PFSK-1 (cell line): ENCODE results near the gene BMAL2.

Experiments used
- FOXP2 ChIP-seq: optimal IDR thresholded peaks from 2 replicates; pipeline ENCODE3; 2011; ENCODE audit warnings: borderline replicate concordance, control low read depth, inconsistent platforms; ENCODE audit not compliant: insufficient read depth; ENCODE audit errors: extremely low read length, extremely low read depth
- POLR2AphosphoS5 ChIP-seq: IDR thresholded peaks from 2 replicates; pipeline ENCODE4 v1.6.1; 2012; ENCODE audit warnings: low read depth, mild to moderate bottlenecking, control low read depth, low read length, moderate library complexity
- SIN3A ChIP-seq: IDR thresholded peaks from 2 replicates; pipeline ENCODE4 v1.6.1; 2012; ENCODE audit warnings: mild to moderate bottlenecking, low read length, moderate library complexity, borderline replicate concordance; ENCODE audit not compliant: insufficient read depth
- TAF1 ChIP-seq: IDR thresholded peaks from 2 replicates; pipeline ENCODE4 v1.6.1; 2012; ENCODE audit warnings: low read length, control low read depth, borderline replicate concordance; ENCODE audit not compliant: insufficient read depth
- TF ChIP-seq, protein P1 (sequence below), 2 experiments: IDR thresholded peaks; 2 replicates each; pipeline versions ENCODE4 v1.6.1 to v1.8.0; 2011 to 2012; ENCODE audit warnings: low read depth in 2 of 2, low read length in 2 of 2, control low read depth in 1 of 2, inconsistent platforms in 1 of 2, mild to moderate bottlenecking in 1 of 2, moderate library complexity in 1 of 2; ENCODE audit not compliant: insufficient read depth in 1 of 2

The BMAL2 gene

DNA sequence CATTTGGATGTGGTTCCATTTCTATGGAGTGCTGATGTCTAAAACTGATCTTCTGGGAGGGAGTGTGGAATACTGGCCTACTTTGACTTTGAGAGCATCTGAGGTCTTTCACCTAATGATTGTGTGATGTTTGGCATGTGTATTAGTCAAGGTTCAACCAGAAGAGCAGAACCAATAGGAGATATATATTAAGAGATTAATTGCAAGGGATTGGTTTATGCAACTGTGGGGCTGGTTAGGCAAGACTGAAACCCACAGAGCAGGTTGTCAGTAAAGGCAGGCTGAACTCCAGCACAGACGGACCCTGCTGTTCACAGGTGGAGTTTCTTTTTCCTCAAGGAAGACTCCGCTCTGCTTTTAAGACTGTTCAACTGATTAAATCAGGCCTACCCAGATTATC is 11.6 kb downstream of the BMAL2 start:
- TF ChIP-seq, protein P1, sequence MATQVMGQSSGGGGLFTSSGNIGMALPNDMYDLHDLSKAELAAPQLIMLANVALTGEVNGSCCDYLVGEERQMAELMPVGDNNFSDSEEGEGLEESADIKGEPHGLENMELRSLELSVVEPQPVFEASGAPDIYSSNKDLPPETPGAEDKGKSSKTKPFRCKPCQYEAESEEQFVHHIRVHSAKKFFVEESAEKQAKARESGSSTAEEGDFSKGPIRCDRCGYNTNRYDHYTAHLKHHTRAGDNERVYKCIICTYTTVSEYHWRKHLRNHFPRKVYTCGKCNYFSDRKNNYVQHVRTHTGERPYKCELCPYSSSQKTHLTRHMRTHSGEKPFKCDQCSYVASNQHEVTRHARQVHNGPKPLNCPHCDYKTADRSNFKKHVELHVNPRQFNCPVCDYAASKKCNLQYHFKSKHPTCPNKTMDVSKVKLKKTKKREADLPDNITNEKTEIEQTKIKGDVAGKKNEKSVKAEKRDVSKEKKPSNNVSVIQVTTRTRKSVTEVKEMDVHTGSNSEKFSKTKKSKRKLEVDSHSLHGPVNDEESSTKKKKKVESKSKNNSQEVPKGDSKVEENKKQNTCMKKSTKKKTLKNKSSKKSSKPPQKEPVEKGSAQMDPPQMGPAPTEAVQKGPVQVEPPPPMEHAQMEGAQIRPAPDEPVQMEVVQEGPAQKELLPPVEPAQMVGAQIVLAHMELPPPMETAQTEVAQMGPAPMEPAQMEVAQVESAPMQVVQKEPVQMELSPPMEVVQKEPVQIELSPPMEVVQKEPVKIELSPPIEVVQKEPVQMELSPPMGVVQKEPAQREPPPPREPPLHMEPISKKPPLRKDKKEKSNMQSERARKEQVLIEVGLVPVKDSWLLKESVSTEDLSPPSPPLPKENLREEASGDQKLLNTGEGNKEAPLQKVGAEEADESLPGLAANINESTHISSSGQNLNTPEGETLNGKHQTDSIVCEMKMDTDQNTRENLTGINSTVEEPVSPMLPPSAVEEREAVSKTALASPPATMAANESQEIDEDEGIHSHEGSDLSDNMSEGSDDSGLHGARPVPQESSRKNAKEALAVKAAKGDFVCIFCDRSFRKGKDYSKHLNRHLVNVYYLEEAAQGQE (IDR thresholded peaks at IDR 0.05; ENCODE audit: insufficient read depth in 1 of 2, low read depth in 2 of 2, low read length in 2 of 2), result no peak
- TF ChIP-seq TAF1, result no peak
- no peak for TF ChIP-seq FOXP2
- no peak for TF ChIP-seq POLR2AphosphoS5
- no peak for TF ChIP-seq SIN3A

DNA sequence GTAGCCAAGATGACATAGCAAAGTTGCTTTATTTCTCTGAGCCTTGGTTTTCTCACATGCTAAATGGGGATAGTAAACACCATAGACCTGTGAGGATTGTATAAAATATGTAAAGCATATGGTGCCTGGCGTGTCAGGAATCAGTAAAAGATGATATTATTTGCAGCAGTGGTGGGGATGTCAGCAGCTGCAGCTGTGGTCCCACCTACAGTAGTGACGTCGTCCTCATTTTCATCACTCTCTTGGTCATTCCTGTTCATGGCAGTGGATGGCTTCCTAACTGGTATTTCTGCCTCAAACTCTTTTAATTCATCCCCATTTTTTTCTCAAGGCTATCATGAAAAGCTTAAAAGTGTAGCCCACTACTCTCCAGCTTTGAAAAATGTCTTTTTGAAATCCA is 12.1 kb downstream of the BMAL2 start:
- TF ChIP-seq, protein P1 (IDR thresholded peaks at IDR 0.05; ENCODE audit: insufficient read depth in 1 of 2, low read depth in 2 of 2, low read length in 2 of 2), result no peak
- TF ChIP-seq TAF1 (no peak), SIN3A (no peak), POLR2AphosphoS5 (no peak), FOXP2 (no peak)

DNA sequence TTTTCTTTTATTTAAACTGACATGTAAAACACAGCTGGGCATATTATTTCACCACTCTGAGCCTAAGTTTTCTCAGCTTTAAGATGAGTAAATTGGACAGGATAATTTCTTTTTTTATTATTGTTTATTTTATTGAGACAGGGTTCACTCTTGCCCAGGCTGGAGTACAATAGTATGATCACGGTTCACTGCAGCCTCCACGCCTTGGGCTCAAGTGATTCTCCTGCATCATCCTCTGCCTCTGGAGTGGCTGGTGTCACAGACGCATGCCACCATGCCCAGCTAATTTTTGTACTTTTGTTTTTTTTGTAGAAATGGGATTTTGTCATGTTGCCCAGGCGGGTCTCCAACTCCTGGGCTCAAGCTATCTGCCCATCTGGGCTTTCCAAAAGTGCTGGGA is 12.7 kb downstream of the BMAL2 start:
- TF ChIP-seq TAF1 (no peak), FOXP2 (no peak), POLR2AphosphoS5 (no peak), SIN3A (no peak)
- TF ChIP-seq, protein P1 (IDR thresholded peaks at IDR 0.05; ENCODE audit: insufficient read depth in 1 of 2, low read depth in 2 of 2, low read length in 2 of 2), result no peak

DNA sequence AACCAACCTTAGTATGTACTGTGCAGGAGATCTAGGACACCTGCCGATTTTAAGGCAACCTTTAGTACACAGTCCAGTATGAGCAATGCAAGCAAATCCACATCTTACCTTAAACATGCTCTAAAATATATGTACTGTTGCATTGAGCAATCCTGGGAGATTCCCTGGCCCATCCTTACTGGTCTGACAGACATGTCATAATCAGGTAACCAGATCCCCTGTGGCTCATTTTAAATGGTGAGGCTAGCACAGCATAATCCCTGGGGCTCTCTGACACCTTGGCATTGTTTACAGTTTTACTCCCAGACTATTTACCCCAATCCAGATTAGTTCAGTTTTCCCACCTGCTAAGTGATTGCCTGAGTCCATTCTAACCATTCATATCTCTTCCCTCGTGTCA is 15.1 kb downstream of the BMAL2 start:
- TF ChIP-seq, protein P1 (IDR thresholded peaks at IDR 0.05; ENCODE audit: insufficient read depth in 1 of 2, low read depth in 2 of 2, low read length in 2 of 2), result no peak
- TF ChIP-seq POLR2AphosphoS5, result no peak
- no peak for TF ChIP-seq TAF1
- no peak for TF ChIP-seq SIN3A
- no peak for TF ChIP-seq FOXP2

DNA sequence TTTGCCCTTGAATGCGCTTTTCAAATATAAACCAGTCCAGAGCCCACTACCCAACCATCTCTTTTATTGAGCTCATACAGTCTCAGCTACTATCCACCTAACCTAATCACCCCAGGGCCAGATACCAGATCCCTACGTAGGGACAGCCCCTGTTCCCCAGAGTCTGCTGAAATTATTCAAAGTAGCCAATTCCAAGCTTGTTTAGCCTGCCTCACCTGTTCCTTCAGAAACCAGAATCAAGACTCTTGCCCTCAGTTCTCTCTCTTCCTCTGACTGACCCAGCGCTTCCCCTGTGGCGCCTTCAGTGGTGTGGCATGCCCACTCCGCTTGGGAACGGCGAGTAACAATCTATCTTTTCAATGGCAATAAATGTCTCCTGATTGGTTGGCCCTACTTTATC is 18.8 kb downstream of the BMAL2 start:
- TF ChIP-seq POLR2AphosphoS5 (no peak), SIN3A (no peak), FOXP2 (no peak)
